Embryonic facial prominence (tissue), 1 donor: ENCODE measurements around the gene ARHGAP42.

Source experiments
- DNase-seq: peaks from one replicate; pipeline ENCODE4 v3.0.0-alpha.2; 2016; ENCODE audit errors: extremely low spot score

The ARHGAP42 gene

GRCh38 chr11:100914415-100915110 is 227.5 kb downstream of the ARHGAP42 start:
- no peak for DNase-seq

GRCh38 chr11:100918551-100919500 is 231.7 kb downstream of the ARHGAP42 start:
- no peak for DNase-seq

- DNase-seq: no peak
Measured at GRCh38 chr11:100920593-100920992, 233.5 kb downstream of the ARHGAP42 start.

GRCh38 chr11:100922121-100922520 is 235.0 kb downstream of the ARHGAP42 start:
- no peak for DNase-seq

GRCh38 chr11:100923555-100923954 is 236.5 kb downstream of the ARHGAP42 start:
- DNase-seq: no peak

GRCh38 chr11:100925935-100926334 is 238.8 kb downstream of the ARHGAP42 start:
- DNase-seq: no peak

- no peak for DNase-seq
Measured at GRCh38 chr11:100927579-100927978, 240.5 kb downstream of the ARHGAP42 start.

GRCh38 chr11:100928426-100928825 is 241.3 kb downstream of the ARHGAP42 start:
- DNase-seq: no peak

GRCh38 chr11:100929377-100929776 is 242.3 kb downstream of the ARHGAP42 start:
- no peak for DNase-seq

- DNase-seq: peak; percentile 31
Measured at GRCh38 chr11:100930185-100930778, 243.2 kb downstream of the ARHGAP42 start.

GRCh38 chr11:100932474-100933100 is 245.5 kb downstream of the ARHGAP42 start:
- no peak for DNase-seq

- DNase-seq: no peak
Measured at GRCh38 chr11:100936781-100937180, 249.7 kb downstream of the ARHGAP42 start.

- no peak for DNase-seq
Measured at GRCh38 chr11:100939571-100939970, 252.5 kb downstream of the ARHGAP42 start.

- DNase-seq: no peak
Measured at GRCh38 chr11:100940111-100940510, 253.0 kb downstream of the ARHGAP42 start.

GRCh38 chr11:100941033-100941432 is 253.9 kb downstream of the ARHGAP42 start:
- DNase-seq: no peak

- DNase-seq: no peak
Measured at GRCh38 chr11:100942016-100942415, 254.9 kb downstream of the ARHGAP42 start.

GRCh38 chr11:100948936-100949335 is 261.8 kb downstream of the ARHGAP42 start:
- no peak for DNase-seq

GRCh38 chr11:100949443-100949842 is 262.4 kb downstream of the ARHGAP42 start:
- no peak for DNase-seq

- no peak for DNase-seq
Measured at GRCh38 chr11:100955318-100955717, 268.2 kb downstream of the ARHGAP42 start.

- no peak for DNase-seq
Measured at GRCh38 chr11:100956351-100956750, 269.3 kb downstream of the ARHGAP42 start.

GRCh38 chr11:100957499-100957898 is 270.4 kb downstream of the ARHGAP42 start:
- no peak for DNase-seq

- DNase-seq: no peak
Measured at GRCh38 chr11:100961633-100962032, 274.5 kb downstream of the ARHGAP42 start.
